HG03520 (cell line): ENCODE measurements around the gene FAM78A.
"Not testable (repeated sequence)": the region's sequence is repeated elsewhere in the genome, so short reads cannot be mapped to it uniquely, and the experiment has no call there.

ENCODE experiments used
- ATAC-seq: cut with Tn5 transposase; IDR thresholded peaks from one replicate; pipeline ENCODE4 v1.9.1; 2021; ENCODE audit warnings: mild to moderate bottlenecking, moderate library complexity; ENCODE audit not compliant: unreplicated experiment

The FAM78A gene

DNA sequence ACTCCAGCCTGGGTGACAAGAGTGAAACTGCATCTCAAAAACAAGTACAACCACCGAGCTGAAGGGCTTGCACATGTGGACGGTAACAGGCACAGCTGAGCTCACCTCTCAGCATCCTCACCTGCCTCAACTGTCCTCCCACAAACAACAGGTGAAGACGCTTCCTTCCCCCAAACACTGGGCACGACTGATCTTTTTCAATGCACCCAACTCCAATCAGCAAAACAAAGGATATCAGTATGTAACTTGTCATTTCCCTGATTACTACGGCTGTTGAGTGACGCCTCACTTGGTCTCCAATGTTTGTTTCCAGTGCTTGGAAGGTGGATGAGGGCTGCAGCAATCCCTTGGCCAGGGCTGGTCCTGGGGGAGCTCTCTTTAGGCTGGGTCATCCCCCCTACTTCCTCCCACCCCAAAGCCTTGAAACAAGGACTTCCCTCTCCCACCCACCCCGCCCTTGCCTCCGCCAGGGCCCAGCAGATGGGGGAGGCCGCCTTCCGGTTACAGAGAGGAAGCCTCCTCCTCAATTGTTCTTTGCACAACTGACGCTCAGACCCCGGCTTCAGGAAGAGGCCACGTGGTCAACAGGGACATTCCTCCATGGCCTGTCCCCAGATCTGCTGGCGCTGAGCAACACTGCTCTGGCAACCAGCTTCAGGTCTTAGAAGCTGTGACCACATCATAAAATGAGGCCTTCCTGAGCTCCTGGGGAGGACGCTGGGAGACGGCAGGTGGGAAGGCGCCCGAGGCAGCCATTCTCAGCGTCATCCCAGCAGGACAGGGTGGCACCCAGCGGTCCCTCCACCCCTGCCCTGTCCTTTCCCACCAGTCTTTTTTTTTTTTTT is 5.9 kb downstream of the FAM78A start:
- ATAC-seq: no peak

GRCh38 chr9:131266266-131267229 is 9.8 kb downstream of the FAM78A start:
- ATAC-seq: no peak

- no peak for ATAC-seq
These were observed 12.1 kb downstream of the FAM78A start for GRCh38 chr9:131264231-131264630.

DNA sequence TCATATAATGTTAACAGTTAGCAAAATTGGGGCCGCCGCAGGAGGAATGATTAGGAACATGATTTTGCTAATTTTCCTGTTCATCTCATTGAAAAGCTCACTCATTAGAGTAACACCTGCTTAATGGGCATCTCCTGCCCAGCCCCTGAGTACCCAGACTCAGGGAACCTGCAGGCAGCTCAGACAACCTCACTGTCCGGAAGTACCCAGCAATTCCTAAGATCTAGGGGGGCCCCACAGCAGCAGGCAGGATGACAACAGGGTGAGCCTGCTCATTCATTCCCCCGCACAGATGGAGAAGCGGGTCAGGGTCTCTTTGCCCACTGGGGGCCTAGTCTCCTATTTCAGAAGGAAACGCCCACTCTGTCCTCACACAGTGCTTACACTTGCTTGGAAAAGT is 12.6 kb downstream of the FAM78A start:
- no peak for ATAC-seq

DNA sequence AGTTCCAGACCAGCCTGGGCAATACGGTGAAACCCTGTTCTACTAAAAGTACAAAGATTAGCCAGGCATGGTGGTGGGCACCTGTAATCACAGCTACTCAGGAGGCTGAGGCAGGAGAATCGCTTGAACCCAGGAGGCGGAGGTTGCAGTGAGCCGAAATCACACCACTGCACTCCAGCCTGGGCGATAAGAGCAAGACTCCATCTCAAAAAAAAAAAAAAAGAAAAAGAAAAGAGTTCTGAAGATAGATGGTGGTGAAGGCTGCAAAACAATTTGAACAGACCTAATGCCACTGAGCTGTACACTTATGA is 13.3 kb downstream of the FAM78A start:
- ATAC-seq: not testable (repeated sequence)

DNA sequence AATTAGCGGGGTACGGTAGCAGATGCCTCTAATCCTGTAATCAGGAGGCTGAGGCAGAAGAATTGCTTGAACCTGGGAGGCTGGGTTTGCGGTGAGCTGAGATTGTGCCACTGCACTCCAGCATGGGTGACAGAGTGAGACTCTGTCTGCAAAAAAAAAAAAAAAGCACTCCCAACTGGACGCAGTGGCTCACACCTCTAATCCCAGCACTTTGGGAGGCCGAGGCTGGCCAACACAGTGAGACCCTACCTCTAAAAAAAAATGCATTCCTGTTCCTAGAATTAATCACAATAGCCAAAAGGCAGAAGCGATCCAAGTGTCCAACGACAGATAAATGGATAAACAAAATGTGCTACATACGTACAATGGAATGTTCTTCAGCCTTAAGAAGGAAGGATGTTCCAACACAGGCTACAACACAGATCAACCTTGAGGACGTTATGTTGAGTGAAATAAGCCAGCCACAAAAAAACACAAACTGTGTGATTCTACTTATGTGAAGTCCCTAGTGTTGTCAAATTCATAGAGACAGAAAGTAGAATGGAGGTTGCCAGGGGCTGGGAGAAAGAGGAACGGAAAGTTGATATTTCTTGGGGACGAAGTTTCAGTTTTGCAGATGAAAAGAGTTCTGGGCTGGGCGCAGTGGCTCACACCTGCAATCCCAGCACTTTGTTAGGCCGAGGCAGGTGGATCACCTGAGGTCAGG is 13.8 kb downstream of the FAM78A start:
- ATAC-seq: no peak

DNA sequence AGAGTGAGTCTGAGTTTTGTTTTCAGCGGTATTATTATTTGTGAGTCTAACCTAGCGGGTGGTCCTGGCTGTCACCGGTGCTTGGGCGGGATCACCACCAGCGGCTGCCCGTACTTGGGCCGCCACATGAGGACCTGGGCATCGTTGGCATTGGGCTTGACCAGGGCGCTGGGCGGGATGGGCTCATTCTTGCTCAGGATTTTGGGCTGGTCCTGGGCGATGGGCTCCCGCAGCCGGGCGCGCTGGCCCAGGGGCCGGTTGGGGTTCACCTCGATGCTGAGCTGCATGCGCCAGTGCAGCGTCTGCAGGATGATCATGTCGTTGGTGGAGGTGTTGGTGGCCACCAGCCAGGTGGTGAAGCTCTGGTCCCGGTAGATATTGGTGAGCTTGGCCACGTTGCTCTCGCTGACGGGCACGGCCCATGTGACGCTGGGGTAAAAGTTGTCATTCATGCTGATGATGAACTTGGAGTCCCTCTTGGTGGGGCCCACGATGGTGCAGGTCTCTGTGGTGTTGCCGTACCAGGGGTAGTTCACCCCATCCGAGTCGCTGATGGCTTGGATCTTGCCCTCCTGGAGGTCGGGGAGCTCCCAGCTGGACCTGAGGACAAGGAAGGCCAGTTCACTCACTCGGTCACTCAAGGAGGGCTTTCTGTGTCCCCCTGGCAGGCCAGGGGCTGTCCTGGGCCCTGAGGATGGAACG is 15.4 kb downstream of the FAM78A start:
- no peak for ATAC-seq

DNA sequence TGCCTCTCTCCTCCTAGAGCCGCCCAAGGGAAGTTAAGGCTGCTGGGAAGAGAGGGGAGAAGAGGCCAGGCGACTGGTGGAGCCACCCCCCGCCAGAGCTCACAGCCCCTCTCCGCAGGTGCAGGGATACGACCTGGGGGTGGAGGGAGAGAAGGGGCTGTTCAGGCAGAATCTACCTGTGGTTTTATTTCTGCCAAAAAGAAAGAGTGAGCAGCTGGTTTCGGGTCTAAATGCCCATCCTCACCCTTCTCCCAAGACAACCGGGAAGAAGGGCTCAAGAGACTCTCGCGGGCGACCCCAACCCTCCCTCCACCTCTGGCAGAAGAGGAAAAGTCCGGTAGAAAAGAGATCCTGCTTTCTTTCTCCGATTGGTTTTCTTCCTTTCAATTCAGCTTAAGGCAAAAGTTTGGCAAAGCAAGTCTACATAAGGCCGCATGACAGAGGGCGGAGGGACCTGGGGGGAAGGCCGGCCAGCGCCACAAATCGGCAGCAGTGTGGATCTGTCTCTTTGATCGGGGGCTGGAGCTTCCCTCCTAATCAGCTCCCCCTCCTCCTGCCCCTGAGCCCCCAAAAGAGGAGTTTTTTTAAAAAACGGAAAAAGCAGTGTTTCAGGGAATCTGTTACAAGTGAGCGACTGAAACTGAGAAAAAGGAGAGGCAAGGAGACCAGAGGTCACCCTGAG is 16.3 kb downstream of the FAM78A start:
- no peak for ATAC-seq

DNA sequence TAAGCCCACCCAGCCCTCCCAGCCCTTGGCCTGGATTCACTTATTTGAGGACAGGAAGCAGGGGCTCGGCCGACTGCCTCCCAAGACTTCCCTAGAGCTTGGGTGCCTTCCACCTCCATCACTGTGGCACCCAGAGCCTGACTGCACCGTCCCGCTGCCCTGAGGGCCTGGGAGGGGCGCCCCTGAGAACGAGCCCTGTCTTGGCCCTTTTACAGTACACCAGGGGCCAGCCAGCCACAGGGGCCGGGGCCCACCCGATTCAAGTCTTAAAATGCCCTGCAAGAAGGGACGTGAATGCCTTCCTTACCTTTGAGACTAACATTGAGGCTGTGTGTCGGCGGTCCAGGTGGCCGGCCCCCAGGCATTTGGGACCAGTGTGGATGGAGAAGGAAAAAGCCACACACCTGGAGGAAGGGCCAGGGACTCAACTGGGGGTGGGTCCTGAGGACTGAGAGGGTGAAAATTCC is 16.8 kb downstream of the FAM78A start:
- no peak for ATAC-seq

GRCh38 chr9:131258698-131259431 is 17.4 kb downstream of the FAM78A start:
- no peak for ATAC-seq

DNA sequence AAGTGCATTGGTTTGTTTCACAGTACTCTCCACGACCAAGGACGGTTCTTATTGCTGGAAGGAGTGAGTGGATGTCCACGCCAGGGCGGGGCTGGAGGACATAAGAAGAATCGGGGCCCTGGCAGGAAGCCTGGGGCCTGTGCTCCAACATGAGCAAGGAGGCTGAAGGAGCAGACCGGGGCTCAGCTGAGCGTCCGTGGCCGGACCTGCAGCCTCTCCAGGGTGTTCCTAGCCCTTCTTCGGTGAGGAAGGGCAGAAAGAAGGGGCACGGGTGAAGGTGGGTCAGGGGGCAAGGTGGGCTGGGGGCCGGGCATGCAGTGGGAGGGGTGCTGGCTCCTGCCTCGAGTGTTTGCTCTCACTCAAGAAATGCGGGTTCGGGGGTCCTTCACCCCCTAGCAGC is 18.1 kb downstream of the FAM78A start:
- ATAC-seq: no peak

GRCh38 chr9:131257266-131258025 is 18.9 kb downstream of the FAM78A start:
- no peak for ATAC-seq

DNA sequence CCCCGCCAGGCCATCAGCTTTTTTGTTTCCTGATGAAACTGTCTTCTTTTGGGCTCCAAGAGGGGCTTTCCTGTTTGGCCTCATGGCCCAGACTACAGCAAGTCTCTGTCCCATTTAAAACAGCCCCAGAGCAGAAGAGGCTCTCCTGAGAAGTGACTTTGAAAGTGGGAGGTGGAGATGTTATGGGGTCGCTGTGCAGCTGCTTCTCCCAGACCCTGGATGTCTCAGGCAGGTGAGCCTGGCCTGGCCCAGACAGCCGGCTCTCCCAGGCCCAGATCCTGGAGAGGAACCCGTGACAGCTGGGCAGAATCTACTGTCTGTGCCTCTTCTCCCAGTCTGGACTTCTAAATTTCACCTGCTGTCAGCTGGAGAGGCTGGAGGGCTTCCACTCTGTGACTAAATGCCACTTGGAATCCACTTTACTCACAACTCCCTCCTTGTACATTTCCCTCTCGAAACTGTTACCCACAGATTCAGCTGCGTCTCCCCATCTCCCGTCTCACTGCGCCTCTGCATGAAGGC is 20.6 kb downstream of the FAM78A start:
- no peak for ATAC-seq

GRCh38 chr9:131254626-131255025 is 21.7 kb downstream of the FAM78A start:
- no peak for ATAC-seq

- no peak for ATAC-seq
These were observed 22.3 kb downstream of the FAM78A start for GRCh38 chr9:131253891-131254491.

- no peak for ATAC-seq
These were observed 24.2 kb downstream of the FAM78A start for GRCh38 chr9:131252120-131252519.

DNA sequence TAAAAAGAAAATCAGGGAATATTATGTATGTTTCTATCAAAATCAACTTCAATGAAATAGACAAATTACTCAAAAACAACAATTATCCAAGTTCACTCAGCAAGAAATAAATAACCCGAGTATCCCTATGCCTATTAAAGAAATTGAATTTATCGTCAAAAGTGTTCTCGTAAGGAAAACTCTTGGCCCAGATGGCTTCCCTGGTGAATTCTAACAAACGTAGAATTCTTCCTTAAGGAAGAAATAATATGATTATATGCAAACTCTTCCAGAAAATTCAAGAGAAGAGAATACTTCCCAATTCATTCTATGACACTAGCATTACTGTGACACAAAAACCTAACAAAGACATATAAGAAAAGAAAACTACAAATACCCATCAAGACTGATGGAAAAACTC is 29.7 kb downstream of the FAM78A start:
- no peak for ATAC-seq

- not testable (repeated sequence) for ATAC-seq
These were observed 32.0 kb downstream of the FAM78A start for GRCh38 chr9:131244331-131244730.
